GM21723 (cell line): ENCODE measurements around the gene PTPRA.
"Not testable (repeated sequence)": the region's sequence is repeated elsewhere in the genome, so short reads cannot be mapped to it uniquely, and the experiment has no call there.

Source experiments
- ATAC-seq: cut with Tn5 transposase; IDR thresholded peaks from one replicate; pipeline ENCODE4 v1.9.1; 2021; ENCODE audit warnings: mild to moderate bottlenecking, moderate library complexity; ENCODE audit not compliant: unreplicated experiment

The PTPRA gene, protein sequence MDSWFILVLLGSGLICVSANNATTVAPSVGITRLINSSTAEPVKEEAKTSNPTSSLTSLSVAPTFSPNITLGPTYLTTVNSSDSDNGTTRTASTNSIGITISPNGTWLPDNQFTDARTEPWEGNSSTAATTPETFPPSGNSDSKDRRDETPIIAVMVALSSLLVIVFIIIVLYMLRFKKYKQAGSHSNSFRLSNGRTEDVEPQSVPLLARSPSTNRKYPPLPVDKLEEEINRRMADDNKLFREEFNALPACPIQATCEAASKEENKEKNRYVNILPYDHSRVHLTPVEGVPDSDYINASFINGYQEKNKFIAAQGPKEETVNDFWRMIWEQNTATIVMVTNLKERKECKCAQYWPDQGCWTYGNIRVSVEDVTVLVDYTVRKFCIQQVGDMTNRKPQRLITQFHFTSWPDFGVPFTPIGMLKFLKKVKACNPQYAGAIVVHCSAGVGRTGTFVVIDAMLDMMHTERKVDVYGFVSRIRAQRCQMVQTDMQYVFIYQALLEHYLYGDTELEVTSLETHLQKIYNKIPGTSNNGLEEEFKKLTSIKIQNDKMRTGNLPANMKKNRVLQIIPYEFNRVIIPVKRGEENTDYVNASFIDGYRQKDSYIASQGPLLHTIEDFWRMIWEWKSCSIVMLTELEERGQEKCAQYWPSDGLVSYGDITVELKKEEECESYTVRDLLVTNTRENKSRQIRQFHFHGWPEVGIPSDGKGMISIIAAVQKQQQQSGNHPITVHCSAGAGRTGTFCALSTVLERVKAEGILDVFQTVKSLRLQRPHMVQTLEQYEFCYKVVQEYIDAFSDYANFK

DNA sequence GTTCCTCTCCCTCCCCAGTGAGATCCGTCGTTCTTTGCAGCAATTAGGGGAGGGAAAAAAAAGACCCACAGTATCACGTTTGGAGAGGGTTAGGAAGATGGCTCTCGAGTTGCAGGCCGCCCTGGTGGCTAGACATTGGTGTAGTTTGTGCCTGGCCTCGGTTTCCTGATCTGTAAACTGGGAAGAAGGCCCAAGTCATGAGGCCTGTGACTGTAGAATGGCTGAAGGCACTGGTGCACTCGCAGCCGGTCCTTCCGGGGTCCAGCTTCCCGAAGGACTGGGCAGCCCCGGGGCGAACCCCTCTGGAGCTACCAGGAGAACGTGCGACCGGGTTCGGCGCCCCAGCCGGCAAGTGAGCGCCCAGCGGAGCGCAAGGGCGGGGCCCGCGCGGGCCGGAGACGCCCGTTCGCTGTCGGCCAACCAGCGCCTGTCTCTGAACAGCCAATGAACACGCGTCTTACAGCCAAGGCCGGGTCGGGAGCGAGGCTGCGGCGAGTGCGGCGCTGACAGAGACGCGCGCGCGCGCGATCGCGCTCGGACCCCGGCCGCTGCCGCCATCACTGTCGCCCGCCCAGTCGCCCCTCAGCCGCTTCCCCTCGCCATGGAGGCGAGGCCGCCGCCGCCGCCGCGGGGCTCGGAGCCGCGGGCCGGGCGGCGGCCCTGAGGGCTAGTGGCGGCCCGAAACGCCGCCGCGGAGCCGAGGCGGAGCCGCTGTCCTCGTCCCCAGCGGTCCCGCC lies at the start of gene PTPRA:
PTPRA (plus strand) TSS at position 472 of the 737 bp plus-strand sequence. CDS start 90,797 bp downstream, outside the sequence.
- ATAC-seq: peak; percentile 87

DNA sequence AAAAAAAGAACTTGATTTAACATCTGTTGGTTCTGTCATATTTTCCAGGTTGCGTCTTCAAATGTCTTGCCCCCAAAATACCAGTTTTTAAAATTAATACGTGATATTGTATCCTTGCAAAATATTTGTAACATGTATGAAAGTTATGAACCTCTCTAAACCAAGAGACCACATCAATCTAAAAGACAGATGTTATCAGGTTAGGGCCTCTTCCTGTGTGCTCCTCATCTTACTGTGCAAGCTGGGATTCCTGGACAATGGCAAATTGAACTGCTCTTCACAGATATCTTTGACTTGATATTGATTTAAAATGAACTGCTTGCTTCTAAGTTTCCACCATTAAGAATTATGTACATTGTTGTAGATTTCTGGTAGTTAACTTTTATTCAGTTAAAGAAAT lies 47.5 kb upstream of the PTPRA start:
- ATAC-seq: no peak

DNA sequence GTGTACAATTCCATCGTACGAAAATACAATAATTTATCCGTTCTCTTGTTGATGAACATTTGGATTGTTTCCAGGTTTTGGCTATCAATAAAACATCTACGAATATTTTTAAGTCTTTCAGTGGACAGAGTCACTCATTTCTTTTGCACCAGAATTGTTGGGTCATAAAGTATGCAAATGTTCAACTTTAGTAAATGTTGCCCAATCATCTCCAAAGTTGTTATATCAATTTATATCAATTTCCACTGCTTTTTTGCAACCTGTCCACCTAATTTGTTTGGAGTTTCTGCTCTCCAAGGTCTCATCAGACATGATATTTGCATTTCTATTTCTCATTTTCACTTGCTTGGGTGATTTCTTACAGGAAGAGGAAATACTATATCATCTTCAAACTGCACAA lies 46.6 kb upstream of the PTPRA start:
- no peak for ATAC-seq

DNA sequence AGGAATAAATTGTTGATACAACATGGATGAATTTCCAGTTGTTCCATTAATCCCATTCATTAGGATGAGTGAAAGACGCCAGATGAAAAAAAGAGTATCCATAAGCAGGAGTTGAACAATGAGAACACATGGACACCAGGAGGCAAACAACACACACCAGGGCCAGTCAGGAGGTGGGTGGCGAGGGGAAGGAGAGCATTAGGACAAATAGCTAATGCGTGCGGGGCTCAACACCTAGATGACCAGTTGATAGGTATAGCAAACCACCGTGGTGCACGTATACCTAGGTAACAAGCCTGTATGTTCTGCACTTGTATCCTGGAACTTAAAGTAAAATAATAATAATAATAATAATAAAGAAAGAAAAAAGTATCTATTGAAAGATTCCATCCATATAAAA lies 43.9 kb upstream of the PTPRA start:
- ATAC-seq: no peak

DNA sequence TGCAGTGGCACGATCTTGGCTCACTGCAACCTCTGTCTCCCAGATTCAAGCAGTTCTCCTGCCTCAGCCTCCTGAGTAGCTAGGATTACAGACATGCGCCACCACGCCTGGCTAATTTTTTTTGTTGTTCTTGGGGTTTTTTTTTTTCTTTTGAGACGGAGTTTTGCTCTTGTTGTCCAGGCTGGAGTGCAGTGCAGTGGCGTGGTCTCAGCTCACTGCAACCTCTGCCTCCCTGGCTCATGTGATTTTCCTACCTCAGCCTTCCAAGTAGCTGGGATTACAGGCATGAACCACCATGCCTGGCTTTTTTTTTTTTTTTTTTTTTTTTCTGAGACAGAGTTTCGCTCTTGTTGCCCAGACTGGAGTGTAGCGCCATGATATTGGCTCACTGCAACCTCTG lies 42.1 kb upstream of the PTPRA start:
- ATAC-seq: not testable (repeated sequence)

DNA sequence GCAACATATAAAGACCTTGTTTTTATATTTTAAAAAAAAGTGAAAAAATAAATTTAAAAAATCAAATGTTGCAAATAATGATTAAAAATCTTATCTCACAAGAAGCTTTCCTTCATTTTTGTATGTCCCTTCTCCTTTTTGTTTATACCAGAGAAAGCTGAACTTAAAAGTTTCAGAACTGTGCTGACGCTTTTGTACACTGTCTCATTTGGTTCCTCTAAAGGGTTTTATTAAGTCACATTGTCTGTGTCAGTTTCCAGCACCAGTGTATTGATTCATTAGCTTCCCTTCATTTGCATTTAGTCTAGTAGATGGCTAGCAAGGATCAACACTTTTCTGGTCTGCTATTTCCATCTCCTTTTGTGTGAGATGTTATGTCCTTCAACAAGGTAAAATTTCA lies 39.5 kb upstream of the PTPRA start:
- no peak for ATAC-seq

DNA sequence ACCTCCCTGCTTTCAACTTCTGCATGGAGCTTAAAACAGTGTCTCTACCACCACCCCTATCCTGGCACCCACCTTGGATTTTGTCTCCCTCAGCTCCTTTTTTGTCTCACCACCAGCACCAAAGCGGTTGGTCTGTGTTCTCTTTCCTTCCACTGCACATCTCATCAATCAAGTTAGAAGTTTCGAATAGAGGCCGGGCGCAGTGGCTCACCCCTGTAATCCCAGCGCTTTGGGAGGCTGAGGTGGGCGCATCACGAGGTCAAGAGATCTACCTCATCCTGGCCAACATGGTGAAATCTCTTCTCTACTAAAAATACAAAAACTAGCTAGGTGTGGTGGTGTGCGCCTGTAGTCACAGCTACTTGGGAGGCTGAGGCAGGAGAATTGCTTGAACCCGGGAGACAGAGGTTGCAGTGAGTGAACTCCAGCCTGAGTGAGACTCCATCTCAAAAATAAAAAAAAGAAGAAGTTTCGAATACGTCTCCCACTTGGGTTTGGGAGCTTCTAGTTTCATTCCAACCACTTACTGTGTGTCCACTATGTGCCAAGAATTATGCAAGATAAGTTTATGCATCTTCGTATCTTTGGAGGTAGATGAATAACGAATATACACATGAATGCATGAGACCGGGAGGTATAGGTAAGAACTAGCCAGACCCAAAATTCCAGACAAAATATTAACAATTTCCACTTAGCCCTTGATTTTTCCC lies 38.7 kb upstream of the PTPRA start:
- no peak for ATAC-seq

DNA sequence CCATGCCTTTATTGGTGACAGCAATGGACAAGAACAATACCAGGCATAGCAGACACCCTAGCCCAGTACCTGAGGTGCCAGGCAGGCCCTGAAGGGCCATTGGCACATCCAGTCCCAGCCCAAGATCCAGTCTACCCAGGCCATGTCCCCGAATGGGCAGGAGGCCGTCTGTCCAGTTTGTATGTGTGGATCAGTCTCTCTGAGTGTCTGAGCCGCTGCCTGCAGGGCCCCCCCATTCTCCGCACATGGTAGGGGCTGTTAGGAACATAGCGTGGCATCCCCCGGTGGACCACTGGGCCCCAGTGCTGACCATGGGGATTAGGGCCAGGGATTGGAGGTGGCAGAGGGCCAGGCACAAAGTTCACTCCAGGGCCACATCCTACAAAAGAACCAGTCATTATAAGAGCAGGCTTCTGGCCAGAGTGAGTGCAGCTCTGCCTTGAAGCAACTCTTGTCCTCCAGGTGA lies 37.9 kb upstream of the PTPRA start:
- ATAC-seq: no peak

DNA sequence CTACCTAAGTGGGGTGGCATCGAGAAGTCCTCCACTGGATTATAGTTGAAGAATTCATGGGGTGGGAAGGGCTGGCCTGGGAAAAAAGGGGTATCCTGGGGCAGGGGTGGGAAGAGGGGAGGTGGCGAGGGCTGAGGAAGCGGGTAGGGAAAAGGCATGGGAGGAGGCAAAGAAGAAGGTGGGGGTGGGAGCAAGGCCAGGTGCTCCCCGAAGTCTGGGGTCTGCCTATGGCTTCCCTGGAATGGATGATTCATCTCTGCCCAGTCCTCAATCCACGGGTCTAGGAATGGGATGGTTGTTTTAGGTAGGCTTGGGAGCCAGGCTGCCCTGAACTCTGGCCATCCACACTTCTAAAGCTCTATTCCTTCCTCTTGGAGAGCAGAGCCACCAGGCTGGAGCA lies 37.2 kb upstream of the PTPRA start:
- ATAC-seq: no peak

DNA sequence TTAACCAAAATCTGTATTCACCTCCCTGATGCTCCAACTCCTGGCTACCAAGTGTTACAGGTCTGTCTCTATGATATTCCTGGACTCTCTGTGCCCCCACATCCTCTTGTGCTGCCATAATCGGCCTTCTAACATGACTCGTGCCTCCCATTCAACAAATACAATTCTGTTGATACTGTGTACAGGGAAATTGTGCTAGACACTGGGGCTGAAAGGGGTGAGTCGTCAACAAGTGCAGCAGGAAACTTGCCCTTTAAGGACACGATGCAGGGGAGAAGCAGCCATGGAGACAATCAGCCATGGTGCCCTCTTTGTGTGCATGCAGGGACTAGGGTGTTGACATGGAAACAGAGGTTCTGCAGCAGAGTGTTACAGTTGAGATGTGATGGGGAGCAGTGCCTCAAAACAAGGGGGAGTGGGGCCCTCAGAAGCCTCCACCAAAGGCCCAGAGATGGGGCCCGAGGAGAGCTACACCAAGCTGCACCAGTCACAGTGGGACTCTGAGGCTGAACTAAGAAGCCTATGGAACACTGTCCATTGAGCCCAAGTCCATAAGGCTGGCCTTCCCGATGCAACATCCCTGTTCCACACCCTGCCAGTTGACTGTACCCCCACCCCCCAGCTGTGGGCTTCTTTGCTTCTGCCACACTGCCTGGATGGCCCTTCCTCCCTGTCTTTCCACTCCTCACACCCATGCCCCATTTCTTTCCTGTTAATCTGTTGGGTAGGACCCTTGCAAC lies 35.9 kb upstream of the PTPRA start:
- ATAC-seq: no peak

DNA sequence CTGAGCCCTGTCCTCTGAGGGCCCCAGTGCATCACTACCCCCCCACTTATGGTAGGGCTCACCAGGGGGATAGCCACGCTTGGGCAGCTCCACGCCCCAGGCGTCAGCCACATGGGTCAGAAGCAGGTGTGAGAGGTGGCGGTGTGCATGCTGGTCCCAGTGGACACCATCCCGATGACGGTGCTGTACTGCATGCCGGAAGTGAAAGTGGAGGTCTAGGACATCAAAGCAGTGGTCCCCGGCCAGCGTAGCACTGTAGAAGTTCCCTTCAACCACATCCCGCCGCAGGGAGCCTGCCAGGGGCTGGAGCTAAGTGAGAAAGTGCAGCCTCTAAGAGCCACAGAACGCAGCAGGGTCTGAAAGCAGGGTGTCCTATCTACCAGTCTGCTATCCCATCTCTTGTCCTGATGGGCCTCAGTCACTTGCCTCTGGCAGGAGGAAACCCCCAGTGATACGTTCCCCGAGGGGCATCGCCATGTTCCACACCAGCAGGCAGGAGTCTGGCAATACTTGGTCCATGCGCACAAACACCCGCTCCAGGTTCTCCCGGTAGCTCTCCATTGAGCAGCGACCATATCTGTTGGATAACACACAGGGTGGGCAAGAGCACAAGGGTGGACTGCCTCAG lies 35.0 kb upstream of the PTPRA start:
- no peak for ATAC-seq

DNA sequence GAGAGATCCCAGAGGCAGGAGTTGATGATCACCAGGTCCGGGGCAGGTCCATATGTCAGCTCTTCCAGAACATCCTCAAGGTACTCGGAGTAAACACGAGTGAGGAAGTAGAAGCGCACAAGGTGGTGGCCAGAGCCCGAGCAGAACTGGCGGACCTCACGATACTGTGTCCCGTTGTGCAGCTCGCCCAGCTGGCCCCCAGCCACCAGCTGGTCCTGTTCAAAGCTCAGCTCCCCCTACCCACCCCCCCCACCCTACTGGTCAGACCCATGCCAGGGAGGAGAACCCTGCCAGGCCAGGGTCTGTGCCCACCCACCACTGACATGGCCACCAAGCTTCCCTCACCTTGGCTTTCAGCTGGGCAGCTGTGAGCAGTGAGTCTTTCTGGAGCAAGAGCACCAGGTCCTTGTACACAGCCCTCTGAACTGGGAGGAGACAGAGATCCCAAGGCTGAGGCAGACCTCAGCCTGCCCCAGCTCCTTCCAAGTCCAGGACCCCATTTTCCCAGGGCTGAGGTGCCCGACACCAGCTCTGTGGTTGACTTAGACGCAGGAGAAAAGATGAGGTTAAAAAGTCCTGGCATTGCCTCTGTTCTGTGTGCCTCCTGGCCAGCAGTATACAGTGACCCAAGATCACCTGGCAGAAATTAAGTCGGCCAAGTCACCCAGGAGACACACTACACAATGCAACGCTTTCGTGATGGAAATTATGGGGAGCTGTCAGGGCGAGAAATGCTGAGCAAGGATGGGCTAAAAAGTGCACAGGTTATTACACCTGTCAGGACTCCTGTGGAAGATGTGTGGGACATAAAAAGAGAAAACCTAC lies 34.2 kb upstream of the PTPRA start:
- no peak for ATAC-seq

DNA sequence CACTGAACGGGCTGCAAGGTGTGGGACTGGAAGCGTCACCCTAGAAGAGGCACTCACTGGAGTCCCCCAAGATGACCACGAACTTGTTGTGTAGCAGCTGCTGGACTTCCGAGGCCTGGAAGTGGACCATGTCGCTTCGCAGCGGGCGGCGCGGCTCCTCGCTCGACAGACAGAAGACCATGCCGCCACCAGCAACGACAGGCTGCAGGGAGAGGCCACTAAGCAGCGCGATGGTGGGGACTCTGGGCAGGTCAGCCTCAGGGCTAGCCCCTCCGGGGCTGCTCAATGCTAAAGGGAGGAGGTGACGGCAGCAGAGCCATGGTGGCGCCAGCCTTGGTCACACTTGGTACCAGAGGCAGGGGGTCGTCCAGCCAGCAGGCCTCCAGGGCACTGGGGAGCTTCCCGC lies 33.5 kb upstream of the PTPRA start:
- no peak for ATAC-seq

DNA sequence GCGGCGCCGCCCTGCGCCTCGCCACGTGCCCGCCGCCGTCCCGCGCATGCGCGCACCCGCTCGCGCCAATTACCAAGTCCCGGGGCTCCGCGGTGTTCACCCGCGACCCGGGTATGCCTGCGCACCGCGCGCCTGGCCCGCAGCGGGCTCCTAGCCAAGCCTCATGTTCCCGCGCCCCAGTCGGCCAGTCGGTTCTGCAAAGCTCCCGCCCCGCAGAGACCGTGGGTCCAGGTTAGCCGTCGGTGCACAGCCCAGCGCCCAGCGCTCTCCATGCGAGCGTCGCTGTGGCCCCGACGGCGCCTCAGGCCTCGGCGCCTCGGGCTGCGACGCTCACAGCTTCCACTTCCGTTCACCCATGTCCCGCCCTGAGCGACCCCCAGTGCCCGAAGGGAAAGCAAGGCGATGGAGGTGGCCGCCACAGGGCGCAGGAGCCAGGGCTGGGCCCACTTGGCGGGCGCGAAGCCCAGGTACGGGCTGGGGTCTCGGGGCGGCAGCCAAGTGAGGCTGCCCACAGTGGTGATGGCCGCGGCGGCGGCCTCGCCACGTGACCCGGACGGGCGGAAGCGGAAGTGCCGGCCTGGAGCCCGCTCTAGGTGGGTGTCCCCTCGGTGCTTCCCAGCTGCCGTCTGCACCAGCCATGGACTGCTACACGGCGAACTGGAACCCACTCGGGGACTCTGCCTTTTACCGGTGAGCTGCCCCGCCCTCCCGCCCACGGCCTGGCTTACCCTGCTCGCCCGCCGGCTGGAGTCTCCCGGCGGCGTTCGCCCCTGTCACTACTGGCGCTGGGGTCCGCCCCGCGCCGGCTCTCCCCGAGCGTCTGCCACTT lies 32.9 kb upstream of the PTPRA start, which contains the start of the genes PCED1A and VPS16:
PCED1A (minus strand) TSS at position 518 of the 829 bp plus-strand sequence. CDS start 743 bp downstream, outside the sequence.
VPS16 (plus strand) TSS at position 608 of the 829 bp plus-strand sequence; CDS start at position 638, 30 bp downstream.
- ATAC-seq: peak; percentile 95

DNA sequence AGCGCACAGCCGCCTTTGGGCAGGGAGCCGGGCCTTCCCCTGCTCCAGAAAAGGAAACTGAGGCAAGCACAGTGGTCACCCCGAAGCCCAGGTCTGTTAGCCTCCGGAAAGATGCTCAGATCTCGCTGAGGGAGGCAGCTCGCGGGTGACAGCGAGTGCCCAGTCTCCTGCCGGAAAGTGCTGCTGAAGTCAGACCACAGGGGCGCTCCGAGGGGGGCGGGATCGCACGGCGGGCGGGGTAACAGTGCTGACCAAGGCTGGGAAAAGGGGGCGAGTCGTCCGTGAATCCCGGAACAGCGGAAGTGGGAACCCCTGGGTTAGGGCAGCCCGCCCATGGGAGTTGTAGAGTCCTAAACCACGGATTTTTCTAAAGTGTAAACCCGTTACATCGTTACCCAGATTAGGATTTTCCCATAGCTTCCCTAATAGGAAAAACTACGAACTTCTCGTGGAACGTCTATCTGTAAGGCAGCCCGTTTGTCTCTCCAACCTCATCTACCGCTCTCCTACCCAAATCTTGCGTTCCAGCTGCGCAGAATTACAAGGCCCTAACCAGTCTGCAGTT lies 32.2 kb upstream of the PTPRA start:
- ATAC-seq: peak; percentile 47

DNA sequence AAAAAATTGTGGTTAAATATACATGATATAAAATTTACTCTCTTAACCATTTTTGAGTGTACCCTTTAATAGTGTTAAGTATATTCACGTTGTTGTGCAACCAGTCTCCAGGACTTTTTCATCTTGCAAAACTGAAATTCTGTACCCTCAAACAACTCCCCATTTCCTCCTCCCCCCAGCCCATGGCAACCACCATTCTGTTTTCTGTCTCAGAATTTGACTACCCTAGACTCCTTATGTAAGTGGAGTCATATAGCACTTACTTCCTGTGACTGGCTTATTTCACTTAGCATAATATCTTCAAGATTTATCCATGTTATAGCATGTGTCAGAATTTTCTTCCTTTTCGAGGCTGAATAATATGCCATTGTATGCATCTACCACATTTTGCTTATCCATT lies 27.7 kb upstream of the PTPRA start:
- no peak for ATAC-seq

DNA sequence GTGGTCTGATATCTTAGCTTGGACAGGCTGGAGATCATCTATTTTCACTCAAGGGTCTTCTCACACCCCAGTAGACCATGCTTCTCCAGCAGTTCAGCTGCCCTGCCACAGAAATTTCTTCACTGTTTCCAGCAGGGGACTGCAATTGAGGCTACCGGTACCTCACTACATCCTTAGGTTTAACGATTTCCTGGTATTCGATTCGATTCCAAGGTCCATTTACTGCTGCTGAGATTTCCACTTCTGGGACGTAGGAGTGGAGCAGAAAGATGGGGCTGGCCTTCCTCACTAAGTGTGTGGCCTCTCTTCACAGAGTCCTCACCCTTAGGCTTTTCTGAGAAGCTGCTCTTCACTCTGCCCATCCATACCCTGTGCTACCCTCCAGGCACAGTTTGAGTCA lies 26.6 kb upstream of the PTPRA start:
- no peak for ATAC-seq
